Karpas-422 (cell line): ENCODE results near the gene MLLT6. TPM values are rescaled to one million over a fixed set of nuclear protein-coding genes. Genes with fewer than 3 reads are reported as not detected.

Source experiments
- DNase-seq: peaks from one replicate; pipeline ENCODE4 v3.0.0-alpha.2; 2015
- H2AFZ ChIP-seq: fragments of 200-600 bp; sonication (generic); 2 replicates; pipeline ENCODE4 v1.6.1; 2014; ENCODE audit warnings: antibody characterized with exemption, low read length, mixed read lengths
- H3K27ac ChIP-seq: fragments of 200-600 bp; sonication (generic); 2 replicates; pipeline ENCODE4 v1.5.1; 2014; ENCODE audit warnings: mild to moderate bottlenecking, low read length, moderate library complexity
- H3K27me3 ChIP-seq: fragments of 200-600 bp; sonication (generic); 2 replicates; pipeline ENCODE4 v1.6.1; 2014; ENCODE audit warnings: low read length, mixed read lengths
- H3K36me3 ChIP-seq: fragments of 200-600 bp; sonication (generic); 2 replicates; pipeline ENCODE4 v1.6.1; 2014; ENCODE audit warnings: low read length, mixed read lengths; ENCODE audit not compliant: insufficient read depth
- H3K4me1 ChIP-seq: fragments of 200-600 bp; sonication (generic); 2 replicates; pipeline ENCODE4 v1.6.1; 2014; ENCODE audit warnings: mild to moderate bottlenecking, low read length, mixed read lengths
- H3K4me2 ChIP-seq: fragments of 200-600 bp; sonication (generic); 2 replicates; pipeline ENCODE4 v1.6.1; 2014; ENCODE audit warnings: low read length, low read depth, mild to moderate bottlenecking; ENCODE audit not compliant: poor library complexity, severe bottlenecking
- H3K4me3 ChIP-seq: fragments of 200-600 bp; sonication (generic); 2 replicates; pipeline ENCODE4 v1.5.1; 2014; ENCODE audit warnings: mild to moderate bottlenecking, antibody characterized with exemption, low read length, mixed read lengths
- H3K79me2 ChIP-seq: fragments of 200-600 bp; sonication (generic); 2 replicates; pipeline ENCODE4 v1.6.1; 2014; ENCODE audit warnings: mild to moderate bottlenecking, low read length, mixed read lengths
- H3K9ac ChIP-seq: fragments of 200-600 bp; sonication (generic); 2 replicates; pipeline ENCODE4 v1.6.0; 2014; ENCODE audit warnings: low read length
- H3K9me2 ChIP-seq: fragments of 200-600 bp; sonication (generic), shearing (Covaris generic); replicated peaks from 2 replicates; pipeline ENCODE4 v1.6.0; 2014; ENCODE audit warnings: mild to moderate bottlenecking, low read length, moderate library complexity; ENCODE audit not compliant: insufficient read depth
- H3K9me3 ChIP-seq: fragments of 300-700, 200-600 bp; sonication (generic); 2 replicates; pipeline ENCODE4 v1.6.1; 2014; ENCODE audit warnings: low read length, mixed read lengths
- H4K20me1 ChIP-seq: fragments of 200-600 bp; sonication (generic); 2 replicates; pipeline ENCODE4 v1.6.1; 2014; ENCODE audit warnings: mild to moderate bottlenecking, antibody characterized with exemption, low read length, low read depth; ENCODE audit not compliant: insufficient read depth
- total RNA-seq: library from RNA; depleted of rRNA; stranded (reverse); fragments of >200 nt; shearing (Covaris generic); gene quantifications from 2 replicates; pipeline ENCODE4 v1.2.3, GENCODE V29; 2014; ENCODE audit warnings: low replicate concordance

Gene MLLT6
- total RNA-seq, 1 experiment from 2014 or later = 72.4 TPM

- Histone ChIP-seq H3K27ac (no peak overlapping the region), H4K20me1 (no peaks in the 10 kb centered on the region), H3K4me3 (no peak overlapping the region), H3K9me3 (no peaks in the 10 kb centered on the region), H2AFZ (no peak overlapping the region), H3K9me2 (no peaks in the 10 kb centered on the region), H3K27me3 (no peaks in the 10 kb centered on the region), H3K36me3 (peaks cover 10% of the 10 kb centered on the region), H3K4me2 (no peak overlapping the region), H3K4me1 (peaks cover 14% of the 10 kb centered on the region), H3K79me2 (peaks cover 30% of the 10 kb centered on the region), H3K9ac (no peak overlapping the region)
- DNase-seq = no peak
Measured at GRCh38 chr17:38709864-38710603, 5.0 kb downstream of the MLLT6 start.

DNA sequence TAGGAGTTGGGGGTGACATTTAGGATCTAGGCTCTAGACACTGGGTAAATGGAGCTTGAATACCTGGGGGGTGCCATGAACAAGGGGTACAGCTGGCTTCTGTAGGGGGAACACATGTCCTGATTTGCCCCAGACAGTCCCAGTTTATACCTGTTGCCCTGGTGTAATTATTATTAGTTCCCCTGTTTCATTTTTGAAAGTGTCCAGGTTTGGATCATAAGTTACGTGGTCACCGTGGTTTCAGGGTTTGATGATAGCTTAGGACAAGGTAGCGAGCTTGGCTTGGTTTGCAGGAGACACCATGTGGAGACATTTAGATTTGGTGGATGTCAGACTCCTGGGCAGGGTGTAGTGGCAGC is 5.5 kb downstream of the MLLT6 start:
- peaks cover 14% of the 10 kb centered on the region for H3K4me1 ChIP-seq
- no peak overlapping the region for H3K9ac ChIP-seq
- H4K20me1 ChIP-seq = no peaks in the 10 kb centered on the region
- no peaks in the 10 kb centered on the region for H3K9me2 ChIP-seq
- H3K4me2 ChIP-seq = no peak overlapping the region
- H3K9me3 ChIP-seq = no peaks in the 10 kb centered on the region
- no peak for DNase-seq
- no peaks in the 10 kb centered on the region for H3K27me3 ChIP-seq
- H3K27ac ChIP-seq = no peak overlapping the region
- H3K4me3 ChIP-seq = no peak overlapping the region
- peaks cover 10% of the 10 kb centered on the region for H3K36me3 ChIP-seq
- H2AFZ ChIP-seq = no peak overlapping the region
- H3K79me2 ChIP-seq = peaks cover 30% of the 10 kb centered on the region

- Histone ChIP-seq H3K9me2 (no peaks in the 10 kb centered on the region), H3K4me1 (peaks cover 14% of the 10 kb centered on the region), H2AFZ (no peak overlapping the region), H3K9ac (no peak overlapping the region), H3K4me2 (no peak overlapping the region), H3K4me3 (no peak overlapping the region), H3K27ac (no peak overlapping the region), H3K79me2 (peaks cover 27% of the 10 kb centered on the region), H3K9me3 (no peaks in the 10 kb centered on the region), H4K20me1 (no peaks in the 10 kb centered on the region), H3K27me3 (no peaks in the 10 kb centered on the region), H3K36me3 (peaks cover 10% of the 10 kb centered on the region)
- no peak for DNase-seq
Measured at GRCh38 chr17:38710985-38711384, 5.9 kb downstream of the MLLT6 start.

DNA sequence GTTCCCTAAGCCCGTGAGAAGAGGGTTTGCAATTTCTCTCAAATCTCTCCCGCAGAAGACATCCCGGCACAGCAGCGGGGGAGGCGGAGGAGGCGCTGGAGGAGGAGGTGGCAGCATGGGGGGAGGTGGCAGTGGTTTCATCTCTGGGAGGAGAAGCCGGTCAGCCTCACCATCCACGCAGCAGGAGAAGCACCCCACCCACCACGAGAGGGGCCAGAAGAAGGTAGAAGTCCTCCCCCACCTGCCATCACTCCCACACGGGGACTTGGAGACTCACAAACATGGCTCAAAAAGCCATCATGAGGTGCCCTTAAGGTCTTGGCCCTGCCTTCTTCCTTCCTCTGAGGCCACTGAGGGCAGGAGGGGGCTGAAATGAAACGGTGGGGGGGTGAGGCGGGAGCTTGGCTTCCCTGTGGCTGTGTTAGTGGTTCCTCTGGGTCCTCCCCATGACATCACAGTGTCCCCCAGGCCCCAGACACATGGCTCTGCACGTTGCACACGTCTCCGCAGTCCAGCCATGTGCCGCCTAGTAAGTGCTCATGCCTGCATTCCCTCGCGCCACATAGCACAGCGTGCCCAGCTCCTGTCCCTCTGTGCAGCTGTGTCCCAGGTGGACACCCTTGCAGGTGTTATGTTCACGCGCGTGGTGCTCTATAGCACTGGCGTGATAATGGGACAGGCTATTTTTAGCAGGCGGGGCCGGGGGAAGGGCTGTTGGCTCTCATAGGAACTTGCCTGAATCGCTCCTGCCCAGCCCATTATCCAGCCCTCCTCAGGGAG is 6.9 kb downstream of the MLLT6 start:
- Histone ChIP-seq H3K4me2 (no peak overlapping the region), H2AFZ (no peak overlapping the region), H3K9me3 (no peaks in the 10 kb centered on the region), H3K27me3 (no peaks in the 10 kb centered on the region), H3K79me2 (peaks cover 17% of the 10 kb centered on the region), H4K20me1 (no peaks in the 10 kb centered on the region), H3K9ac (no peak overlapping the region), H3K9me2 (no peaks in the 10 kb centered on the region), H3K36me3 (peaks cover 10% of the 10 kb centered on the region), H3K4me1 (peaks cover 5% of the 10 kb centered on the region), H3K4me3 (no peak overlapping the region), H3K27ac (no peak overlapping the region)
- DNase-seq = no peak

DNA sequence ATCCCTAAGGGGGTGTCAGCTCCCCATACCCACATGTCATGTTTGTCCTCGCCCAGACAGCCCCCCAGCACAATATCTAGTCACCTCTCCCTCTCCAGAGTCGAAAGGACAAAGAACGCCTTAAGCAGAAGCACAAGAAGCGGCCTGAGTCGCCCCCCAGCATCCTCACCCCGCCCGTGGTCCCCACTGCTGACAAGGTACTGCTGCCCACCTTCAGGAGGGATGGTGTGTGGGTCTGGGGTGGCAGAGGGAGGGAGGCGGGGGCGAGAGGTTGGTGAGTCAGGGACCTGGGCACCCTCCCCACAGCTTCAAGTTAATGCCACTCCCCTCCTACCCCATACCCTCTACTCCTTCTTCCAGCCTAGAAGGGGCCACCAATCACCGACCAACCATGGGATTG is 7.5 kb downstream of the MLLT6 start:
- H3K4me3 ChIP-seq = no peak overlapping the region
- no peaks in the 10 kb centered on the region for H3K9me2 ChIP-seq
- no peak overlapping the region for H3K27ac ChIP-seq
- H3K79me2 ChIP-seq = peaks cover 11% of the 10 kb centered on the region
- peaks cover 10% of the 10 kb centered on the region for H3K36me3 ChIP-seq
- no peaks in the 10 kb centered on the region for H3K27me3 ChIP-seq
- no peaks in the 10 kb centered on the region for H4K20me1 ChIP-seq
- no peak overlapping the region for H2AFZ ChIP-seq
- no peaks in the 10 kb centered on the region for H3K4me1 ChIP-seq
- H3K9me3 ChIP-seq = no peaks in the 10 kb centered on the region
- no peak overlapping the region for H3K4me2 ChIP-seq
- no peak overlapping the region for H3K9ac ChIP-seq
- DNase-seq = no peak

GRCh38 chr17:38713456-38714075 is 8.5 kb downstream of the MLLT6 start:
- DNase-seq = no peak
- peaks cover 10% of the 10 kb centered on the region for H3K36me3 ChIP-seq

GRCh38 chr17:38715216-38715943 is 10.3 kb downstream of the MLLT6 start:
- no peaks in the 10 kb centered on the region for H3K9me3 ChIP-seq
- H3K27me3 ChIP-seq = no peaks in the 10 kb centered on the region
- no peaks in the 10 kb centered on the region for H3K9me2 ChIP-seq
- H4K20me1 ChIP-seq = 0 out of 2 replicates have a peak, but pooled peaks cover 2% of the 10 kb centered on the region
- no peak overlapping the region for H3K4me2 ChIP-seq
- H3K79me2 ChIP-seq = no peaks in the 10 kb centered on the region
- DNase-seq = no peak
- no peaks in the 10 kb centered on the region for H3K4me1 ChIP-seq
- H2AFZ ChIP-seq = no peak overlapping the region
- no peak overlapping the region for H3K27ac ChIP-seq
- no peak overlapping the region for H3K9ac ChIP-seq
- no peak overlapping the region for H3K4me3 ChIP-seq
- H3K36me3 ChIP-seq = peaks cover 4% of the 10 kb centered on the region; the same call in 1 of the 2 replicates

More at GRCh38 chr17:38713456-38714075, 8.5 kb downstream of the MLLT6 start:
- Histone ChIP-seq H3K79me2 (peaks cover 2% of the 10 kb centered on the region; the same call in 1 of the 2 replicates), H3K4me3 (no peak overlapping the region), H3K9ac (no peak overlapping the region), H3K4me1 (no peaks in the 10 kb centered on the region), H4K20me1 (0 out of 2 replicates have a peak, but pooled peaks cover 2% of the 10 kb centered on the region), H2AFZ (no peak overlapping the region), H3K9me3 (no peaks in the 10 kb centered on the region), H3K9me2 (no peaks in the 10 kb centered on the region), H3K27me3 (no peaks in the 10 kb centered on the region), H3K4me2 (no peak overlapping the region), H3K27ac (no peak overlapping the region)
